Neural progenitor cell (in vitro differentiated cells): ENCODE results near the gene GLTP.

Source experiments
- CTCF ChIP-seq: fragments of 200-600 bp; sonication (generic); IDR thresholded peaks from 2 replicates; pipeline ENCODE4 v1.5.1; 2017; ENCODE audit warnings: antibody characterized with exemption, mild to moderate bottlenecking
- EZH2 ChIP-seq: fragments of 200-600 bp; sonication (generic); IDR thresholded peaks from 2 replicates; pipeline ENCODE4 v1.6.1; 2017; ENCODE audit warnings: antibody characterized with exemption, mild to moderate bottlenecking, moderate library complexity
- EZH2phosphoT487 ChIP-seq: fragments of 200-600 bp; sonication (generic); IDR thresholded peaks from 2 replicates; pipeline ENCODE4 v1.6.1; 2017; ENCODE audit warnings: antibody characterized with exemption

GRCh38 chr12:109815757-109816617, 64.4 kb downstream of the GLTP start:
- no peak for TF ChIP-seq CTCF
- no peak for TF ChIP-seq EZH2phosphoT487
- no peak for TF ChIP-seq EZH2
